GM21367 (cell line): ENCODE results near the gene ACTA2.

ENCODE experiments used
- ATAC-seq: cut with Tn5 transposase; IDR thresholded peaks from one replicate; pipeline ENCODE4 v1.9.1; 2021; ENCODE audit not compliant: unreplicated experiment

ACTA2 gene

DNA sequence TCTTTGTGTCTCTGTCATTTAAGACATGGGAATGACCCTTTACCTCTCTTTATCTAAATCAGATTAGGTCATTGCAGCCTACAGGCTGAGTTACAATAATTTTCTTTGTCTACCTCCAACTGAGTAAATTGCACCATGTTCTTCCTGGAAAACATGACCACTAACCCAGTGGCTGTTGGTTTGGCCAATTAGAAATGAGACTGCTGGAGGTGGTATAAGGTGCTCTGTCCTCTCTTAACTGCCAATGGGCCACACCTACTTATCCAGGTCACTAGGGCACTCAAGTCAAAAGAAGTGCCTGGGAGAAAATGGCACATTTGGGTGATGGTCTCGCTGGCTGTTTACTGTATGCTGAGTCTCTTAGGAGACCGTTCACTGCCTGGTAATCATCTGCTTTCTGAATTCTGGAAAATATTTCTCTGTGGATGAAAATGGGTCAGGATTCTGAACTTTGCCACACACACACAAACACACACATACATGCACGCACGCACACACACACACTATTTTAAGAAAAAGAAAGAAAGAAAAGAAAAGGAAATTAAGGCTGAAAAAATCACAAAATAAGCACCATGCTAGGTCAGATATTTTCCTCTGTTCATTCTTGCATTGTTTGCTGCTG is 56.1 kb downstream of the ACTA2 start:
- ATAC-seq = no peak

DNA sequence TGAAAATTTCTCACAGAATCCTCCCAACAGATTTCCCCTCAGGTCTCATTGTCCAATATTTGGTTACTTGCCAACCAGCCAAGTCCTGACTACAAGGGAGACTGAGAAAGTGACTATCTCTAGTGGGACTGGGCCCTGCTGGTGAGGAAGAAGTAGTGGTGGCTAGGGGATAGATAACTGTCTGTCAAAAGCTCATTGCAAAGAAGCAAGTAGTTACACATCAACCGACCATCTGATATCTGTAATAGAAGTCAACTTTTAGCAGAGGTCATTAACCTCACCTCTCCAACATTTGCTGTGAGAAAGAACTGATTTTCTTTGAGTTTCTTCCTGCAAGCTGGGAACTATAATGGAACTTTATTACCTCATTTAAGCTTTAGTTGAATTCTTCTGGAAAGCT is 57.3 kb downstream of the ACTA2 start:
- ATAC-seq = no peak

DNA sequence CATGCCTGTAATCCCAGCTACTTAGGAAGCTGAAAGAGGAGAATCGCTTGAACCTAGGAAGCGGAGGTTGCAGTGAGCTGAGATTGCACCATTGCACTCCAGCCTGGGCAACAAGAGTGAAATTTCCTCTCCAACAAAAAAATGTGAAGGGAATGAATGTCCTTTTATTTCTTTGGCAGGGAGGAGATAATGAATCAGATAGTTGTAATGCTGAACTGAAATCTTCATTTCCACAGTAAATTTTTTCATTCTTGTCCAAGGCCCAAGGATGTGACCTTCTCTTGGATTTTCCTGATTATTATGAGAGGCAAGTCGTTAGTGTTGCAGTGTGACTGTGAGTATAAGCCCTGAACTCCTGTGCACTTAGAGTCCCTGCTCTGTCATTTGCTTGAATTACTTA is 59.0 kb downstream of the ACTA2 start:
- no peak for ATAC-seq

DNA sequence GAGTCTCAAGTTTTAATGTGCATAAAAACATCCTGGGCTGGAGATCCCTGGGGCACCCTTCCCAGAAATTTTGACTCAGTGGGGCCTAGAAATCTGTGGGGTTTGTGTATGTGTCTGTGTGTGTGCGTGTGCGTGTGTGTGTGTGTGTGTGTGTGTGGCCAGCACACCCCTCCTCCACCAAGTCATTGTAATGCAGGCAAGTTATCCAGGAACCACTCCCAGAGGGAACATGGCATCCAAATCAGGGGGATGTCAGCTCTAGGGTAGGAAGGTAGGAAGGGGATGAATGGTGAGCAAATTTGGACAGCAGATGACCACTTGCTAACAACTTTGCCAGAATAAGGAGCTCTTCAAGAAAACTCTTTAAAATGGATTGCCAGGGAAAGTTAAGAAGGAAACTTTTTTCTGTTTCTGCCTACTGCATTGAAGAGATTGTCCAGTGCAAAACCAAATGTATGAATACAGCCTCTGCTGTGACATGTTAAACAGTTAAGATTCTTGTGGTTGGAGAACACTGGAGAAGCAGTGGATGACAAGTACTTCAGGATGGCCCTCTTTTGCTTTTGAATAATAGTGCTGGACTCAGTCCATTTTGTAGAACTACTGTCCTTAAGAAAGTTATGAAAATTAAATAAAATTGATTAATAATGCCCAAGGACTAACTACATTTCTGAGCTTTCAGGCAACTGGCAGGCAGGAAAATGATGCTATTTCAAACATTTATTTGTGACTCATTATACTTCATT is 60.2 kb downstream of the ACTA2 start:
- no peak for ATAC-seq

DNA sequence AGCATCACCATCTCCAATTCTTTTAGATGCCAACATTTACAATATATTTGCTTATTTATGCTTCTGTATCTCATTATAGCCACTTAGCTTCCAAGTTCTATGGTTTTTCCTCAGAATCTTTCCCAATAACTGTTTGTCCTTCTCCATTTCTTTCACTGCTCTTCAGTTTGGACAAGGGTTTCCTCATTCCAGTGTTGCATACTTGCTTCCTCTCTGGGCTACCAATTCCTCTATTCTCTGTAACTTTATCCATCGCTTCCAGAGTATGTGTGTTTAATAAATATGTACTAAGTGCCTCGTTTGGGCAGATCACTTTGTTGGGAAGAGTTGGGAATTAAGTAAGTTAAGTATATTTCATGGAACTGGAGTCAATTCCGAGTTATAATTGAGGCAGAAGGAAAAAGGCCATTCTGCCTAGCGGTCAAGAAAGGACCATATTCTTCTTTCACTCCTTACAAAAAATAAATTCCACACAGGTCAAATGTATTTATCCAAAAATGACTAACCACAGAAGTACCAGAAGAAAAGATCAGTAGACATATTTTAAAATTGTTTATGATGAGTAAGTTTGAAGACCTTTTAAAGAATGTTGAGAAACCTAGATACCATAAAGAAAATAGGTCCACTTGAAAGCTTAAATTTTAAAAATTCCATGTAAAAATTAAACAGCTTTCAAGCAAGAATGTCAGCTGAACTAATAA is 61.7 kb downstream of the ACTA2 start:
- ATAC-seq = no peak

DNA sequence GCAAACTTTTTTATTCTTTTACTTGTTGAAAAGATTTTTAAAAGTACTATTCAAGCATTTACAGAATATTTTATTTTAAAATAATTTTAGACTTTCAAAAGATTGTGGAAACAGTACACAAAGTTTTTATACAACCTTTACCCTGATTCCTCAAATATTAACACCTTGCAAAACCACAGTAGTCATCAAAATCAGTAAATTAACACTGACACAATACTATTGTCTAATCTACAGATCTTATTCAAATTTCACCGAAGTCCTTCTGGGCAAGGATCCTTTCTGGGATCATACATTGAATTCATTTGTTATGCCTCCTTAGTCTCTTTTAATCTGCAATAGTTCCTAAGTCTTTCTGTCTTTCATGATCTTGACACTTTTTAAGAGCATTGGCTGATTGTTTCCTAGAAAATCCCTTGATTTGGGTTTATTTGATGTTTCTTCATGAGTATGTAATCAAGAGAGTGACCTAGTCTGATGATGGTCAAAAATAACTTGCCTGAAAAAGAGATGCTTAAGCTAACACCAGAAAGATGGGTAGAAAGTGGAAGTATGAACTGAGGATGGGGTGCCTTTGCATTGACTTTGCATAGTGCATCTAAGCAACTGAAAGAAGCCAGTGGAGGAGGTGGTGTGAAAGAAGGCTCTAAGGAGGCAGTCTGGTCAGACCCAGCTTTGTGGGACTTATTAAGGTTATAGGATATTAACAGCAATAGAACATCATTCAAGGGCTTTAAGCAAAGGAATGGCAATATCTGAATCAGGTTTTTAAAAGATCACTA is 62.8 kb downstream of the ACTA2 start:
- peak; percentile 64 for ATAC-seq

DNA sequence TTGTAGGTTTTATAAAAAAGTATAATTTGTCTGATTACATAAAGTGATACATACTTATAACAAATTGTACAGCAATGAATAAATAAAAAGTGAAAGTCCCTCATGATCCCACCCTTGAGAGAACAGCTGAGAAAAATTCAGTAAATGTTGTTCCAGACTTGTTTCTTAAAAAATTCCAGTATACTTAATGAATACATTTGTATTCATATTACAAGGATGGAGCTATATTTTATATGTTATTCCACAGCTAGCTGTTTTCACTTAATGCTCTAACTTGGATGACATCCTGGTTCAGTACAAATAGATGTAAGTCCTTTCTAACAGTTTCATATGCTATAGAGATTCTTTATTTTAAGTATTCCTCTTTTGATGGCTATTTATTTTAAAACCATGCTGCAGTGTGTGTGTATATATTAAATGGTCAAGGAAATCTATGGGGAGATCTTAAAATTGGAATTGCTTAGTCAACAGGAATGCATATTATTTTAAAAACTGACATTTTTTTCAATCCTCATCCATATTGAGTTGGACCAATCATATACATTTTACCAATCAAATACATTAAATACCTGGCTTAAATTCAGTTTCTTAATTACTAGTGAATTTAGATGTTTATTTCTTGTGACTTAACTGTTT is 63.6 kb downstream of the ACTA2 start:
- no peak for ATAC-seq

DNA sequence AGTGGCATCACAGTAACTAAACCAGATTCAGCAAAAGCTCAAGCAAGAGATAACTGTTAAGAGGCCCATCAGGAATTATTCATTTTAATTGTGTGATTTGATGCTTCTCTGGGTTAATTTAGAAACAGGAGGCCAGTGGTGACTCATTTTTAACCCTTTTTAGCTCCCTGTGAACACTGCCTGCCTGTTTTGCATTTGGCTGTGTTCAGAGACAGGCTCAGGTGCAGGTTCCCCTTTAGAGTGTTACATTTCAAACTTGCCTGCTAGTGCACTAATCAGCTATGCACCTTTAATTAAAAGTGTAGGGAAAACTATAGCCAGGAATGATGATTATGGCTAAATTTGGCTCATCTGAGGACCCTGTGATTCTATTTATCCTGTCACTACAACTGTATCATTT is 66.0 kb downstream of the ACTA2 start:
- no peak for ATAC-seq
